HT-29 (cell line): ENCODE results near the gene SLC2A1. TPM values are rescaled to one million over a fixed set of nuclear protein-coding genes. Genes with fewer than 3 reads are reported as not detected.
A peak's percentile ranks its signal among the peaks of the same experiment; 100 is the strongest.

Experiments
- DNase-seq: peaks from one replicate; pipeline ENCODE4 v3.0.0-alpha.2; 2015; ENCODE audit warnings: low spot score
- total RNA-seq: library from RNA; depleted of rRNA; stranded (reverse); fragments of >200 nt; shearing (Covaris generic); gene quantifications from 2 replicates; pipeline ENCODE4 v1.2.3, GENCODE V29; 2014

SLC2A1 gene
- total RNA-seq, 1 experiment from 2014 or later, result 916 TPM

DNA sequence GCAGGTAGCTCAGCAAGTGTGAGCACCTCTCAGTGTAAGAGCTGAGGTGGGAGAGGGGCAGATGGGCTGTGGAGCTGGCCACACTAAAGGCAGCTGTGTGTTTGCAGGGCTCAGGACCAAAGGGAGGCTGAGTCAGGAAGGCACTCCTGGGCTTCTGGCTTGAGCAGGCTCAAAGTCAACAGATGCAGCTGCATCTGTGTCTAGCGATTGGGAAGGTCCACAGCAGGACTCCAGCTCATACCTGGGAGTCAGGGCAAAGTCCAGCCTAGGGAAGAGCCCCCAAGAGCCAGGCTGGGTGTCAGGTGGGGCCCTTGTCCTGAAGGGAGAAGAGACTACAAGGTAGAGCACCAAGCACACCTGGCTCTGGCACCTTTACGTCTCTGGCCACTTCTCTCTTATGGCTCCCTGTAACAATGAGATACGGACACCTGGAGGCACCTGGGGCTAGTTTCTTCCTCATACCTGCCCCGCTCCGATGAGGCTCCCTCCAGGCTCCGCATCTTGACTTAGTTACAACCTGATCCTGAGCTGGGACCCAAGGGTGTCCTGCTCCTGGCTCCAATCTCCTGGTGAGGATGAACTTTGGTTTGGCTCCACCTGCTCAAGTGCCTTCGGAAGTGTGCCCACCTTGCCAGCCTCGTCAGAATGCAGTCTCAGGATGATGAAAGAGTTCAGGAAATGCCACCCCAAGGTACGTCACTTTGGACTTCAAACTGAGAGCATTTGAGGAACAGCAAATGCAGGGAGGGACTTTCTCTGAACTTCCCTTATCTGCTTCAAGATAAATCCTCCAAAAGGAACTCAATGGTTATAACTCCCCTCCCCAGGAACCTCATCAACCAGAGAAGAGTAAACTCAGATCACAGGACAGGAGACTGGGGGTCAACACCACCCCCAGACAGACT is 21.5 kb upstream of the SLC2A1 start:
- DNase-seq, result peak; percentile 89

- DNase-seq, result no peak
Observed at GRCh38 chr1:42979036-42979430, 20.4 kb upstream of the SLC2A1 start.

DNA sequence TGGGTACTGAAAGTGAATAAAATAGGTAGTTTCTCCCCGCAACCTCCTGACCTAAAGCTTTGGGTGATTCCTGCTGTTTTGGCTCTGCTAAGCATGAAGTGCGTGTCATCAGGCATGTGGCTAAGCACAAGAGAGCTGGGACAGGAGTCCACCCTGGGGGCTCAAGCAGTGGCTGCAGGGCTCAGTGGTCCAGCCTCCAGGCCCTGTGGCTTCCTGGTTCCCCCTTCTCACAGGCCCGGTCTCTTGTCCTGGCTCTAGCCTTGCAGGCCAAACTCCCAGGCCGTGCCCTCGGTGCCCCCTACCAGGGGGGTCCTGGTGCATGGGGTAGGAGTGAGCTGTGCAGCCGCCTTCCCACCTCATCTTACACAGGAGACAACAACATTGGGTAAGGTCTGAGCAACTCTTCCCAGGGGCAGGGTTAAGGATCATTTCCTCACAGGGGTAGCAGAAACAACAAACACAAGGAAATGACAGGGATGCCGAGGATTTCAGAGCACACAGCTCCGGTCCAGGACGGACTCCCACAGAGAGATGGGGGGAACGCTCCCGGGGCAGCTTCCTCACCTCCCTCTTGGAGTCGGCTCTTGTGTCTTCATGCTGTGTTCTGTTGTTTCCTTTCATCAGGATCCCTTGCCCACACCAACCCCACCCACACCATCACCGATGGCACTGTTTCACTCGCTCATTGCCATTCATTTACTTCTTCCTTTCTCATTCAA is 19.8 kb upstream of the SLC2A1 start:
- no peak for DNase-seq

- no peak for DNase-seq
Observed at GRCh38 chr1:42977653-42978052, 19.0 kb upstream of the SLC2A1 start.

DNA sequence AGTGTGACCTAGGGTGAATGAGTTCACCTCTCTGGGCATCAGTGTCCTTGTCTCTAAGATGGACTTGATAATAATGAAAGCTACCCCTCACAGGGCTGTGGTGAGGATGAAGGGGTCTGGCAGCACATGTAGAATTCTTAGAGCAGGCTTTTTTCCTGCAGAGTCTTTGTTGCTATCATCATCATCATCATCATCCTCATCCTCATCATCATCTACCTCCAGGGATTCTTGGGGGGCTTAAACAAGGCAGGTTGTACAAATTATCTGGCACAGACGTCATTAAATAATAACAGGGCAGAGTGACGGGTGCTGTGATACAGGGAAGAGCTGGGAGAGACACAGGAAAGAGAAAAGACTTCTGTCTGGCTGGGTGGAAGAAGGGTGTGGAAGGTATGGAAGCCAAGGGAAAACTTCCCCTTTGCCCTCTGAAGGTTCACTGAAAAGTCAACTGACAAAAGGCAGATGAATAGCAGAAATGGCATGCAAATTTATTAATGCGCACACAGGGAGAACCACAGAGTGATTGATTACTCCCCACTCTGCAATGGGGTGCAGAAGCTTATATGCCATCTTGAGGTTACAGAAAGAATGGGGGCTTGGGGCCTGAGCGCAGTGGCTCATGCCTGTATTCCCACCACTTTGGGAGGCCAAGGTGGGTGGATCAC is 17.0 kb upstream of the SLC2A1 start:
- no peak for DNase-seq

DNA sequence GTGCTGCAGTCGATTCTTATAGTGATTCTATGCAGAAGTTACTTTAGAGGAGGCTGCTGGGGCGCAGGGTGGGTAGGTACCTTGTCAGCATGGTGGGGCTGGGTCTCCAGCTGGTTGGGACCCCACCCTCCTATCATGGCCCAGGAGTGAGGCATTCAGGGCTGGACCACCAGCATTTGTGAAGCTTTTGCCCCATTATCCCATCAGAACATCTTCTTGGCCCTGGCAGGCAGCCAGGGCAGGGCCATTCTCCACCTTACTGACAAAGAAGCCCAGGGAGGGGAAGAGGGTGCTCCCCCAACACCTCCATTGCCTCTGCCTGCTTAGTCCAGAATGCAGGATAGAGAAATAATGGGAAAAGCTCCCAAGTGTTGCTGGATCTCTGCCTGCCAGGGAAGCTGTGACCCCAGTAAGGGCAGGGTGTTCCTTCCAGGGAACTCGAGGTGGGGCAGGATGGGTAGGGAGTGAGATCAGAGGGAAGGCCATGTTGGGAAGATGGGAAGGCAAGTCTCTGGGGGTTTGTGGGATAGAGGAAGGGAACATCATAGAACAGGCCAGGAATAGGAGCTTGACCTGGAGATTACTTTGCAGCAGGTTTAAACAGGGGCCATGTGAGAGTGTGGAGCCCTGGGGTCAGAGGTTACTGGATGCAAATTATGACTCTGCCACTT is 16.2 kb upstream of the SLC2A1 start:
- DNase-seq, result no peak

DNA sequence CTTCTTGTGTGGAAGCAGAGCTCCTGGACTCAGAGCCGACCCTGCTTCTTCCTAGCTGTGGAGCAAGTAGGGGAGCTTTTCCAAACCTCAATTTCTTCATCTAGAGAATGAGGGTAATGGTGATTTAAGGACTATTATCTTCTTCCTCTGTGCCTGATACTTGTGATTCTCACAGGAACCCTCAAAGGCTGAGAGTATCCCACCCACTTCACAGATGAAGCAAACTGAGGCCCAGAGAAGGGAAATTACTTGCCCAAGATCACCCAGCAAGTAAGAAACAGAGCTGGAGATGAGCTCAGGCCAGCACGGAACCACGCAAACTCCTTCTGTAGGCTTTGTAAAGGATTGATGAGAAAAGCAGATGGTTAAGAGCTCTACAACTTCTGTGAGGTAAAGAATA is 15.1 kb upstream of the SLC2A1 start:
- DNase-seq, result no peak

DNA sequence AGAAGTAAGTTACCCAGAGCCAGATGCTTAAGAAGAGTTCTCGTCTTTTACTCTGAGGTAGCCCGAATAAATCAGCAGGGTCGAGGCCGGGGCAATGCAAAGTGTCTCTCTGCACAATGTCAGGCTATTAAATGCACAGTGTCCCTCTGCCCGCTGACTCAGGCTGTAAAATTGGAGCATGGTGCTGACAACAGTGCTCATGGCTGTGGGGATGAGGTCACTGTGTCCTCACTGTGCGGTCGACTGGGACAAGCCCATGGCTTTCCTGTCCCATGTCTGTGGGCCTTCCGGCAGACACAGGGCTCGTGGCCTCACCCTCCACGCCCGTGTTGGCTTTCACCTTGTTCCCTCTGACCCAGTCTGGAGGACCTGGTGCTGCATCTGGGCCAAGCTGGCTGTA is 14.6 kb upstream of the SLC2A1 start:
- DNase-seq, result peak; percentile 44

- peak; percentile 58 for DNase-seq
Observed at GRCh38 chr1:42971841-42972291, 13.2 kb upstream of the SLC2A1 start.

DNA sequence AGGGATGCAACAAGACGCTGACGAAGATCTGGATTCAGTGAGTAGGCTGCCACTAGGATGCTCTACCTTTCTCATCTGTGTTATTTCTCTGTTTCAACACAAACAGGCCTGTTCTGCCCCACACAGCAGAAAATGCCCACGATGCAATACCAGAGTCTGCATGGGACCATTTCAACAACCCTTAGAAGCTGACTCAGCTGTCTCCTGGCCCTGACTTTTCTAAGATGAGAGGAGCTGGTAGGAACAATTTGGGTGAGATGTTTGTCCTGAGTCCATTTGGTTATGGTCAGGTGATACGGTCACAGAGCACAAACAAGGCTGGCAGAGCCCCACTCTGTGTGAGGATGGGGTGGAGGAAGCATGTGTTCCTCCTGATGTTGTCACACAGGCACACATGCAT is 11.5 kb upstream of the SLC2A1 start:
- DNase-seq, result no peak

DNA sequence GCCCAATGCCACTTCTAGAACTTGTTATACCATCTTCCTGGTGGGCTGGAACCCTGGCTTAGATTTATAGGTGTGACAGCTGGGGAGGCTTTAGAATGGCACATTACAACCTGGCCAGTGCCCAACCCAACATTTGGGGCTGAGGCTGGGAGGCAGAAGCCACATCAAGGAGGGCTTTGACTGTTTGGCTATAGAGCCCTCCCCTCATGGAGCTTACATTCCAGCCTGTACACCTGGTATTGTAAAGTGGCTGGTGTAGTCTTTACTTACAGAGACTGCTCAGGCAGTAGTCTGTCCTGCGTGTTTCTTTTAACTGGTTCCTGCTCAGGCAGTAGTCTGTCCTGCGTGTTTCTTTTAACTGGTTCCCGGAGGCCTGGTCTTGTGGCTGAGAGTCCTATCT is 10.0 kb upstream of the SLC2A1 start:
- no peak for DNase-seq

GRCh38 chr1:42966688-42967612 is 8.3 kb upstream of the SLC2A1 start:
- DNase-seq, result peak; percentile 94

DNA sequence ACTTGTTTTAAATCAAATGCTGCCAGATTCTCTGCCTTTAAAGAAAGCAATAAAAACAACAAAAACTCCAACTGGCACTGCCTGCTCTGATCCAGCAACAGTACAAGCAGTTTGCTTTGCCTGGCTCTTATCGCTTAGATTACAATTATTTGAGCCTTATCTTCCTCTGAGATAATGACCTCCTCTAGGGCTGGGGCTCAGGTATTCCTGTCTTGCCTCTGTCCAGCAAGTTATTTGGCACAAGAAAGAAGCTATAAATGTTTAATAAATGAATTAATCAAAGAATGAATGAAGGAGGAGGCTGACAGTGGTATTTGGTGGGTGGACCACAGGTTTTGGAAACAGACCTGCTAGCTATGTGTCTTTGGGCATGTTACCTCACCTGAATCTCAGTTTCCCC is 6.7 kb upstream of the SLC2A1 start:
- no peak for DNase-seq

GRCh38 chr1:42964044-42964812 is 5.6 kb upstream of the SLC2A1 start:
- DNase-seq, result no peak

DNA sequence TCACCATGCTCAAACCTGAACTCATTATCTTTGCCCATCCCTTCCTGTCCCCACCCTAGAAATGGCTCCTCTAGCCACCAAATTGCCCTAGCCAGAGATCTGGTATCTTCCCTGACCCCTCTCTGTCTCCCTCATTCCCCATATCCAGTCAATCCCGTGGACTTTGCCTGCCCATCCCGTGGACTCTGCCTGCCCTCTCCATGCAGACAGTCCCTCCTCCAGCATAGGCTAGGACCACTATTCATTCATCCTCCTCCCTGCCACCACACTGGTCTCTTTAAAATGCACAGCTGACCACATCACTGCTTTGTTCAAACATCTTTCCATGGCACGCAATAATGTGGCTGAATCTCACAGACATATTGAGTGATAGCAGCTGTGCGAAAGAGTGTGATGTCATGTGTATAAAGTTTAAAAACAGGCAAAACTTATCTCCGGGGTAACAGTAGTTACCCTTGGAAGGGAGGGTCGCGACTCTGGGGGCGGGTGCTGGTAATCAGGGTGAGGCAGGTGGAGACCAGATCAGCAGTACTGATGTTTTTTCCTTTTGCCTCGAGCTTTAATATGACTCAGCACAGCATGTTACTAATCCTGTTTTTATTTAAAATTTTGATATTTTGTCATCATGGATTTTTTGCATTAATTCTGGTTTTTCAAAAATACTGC is 4.8 kb upstream of the SLC2A1 start:
- DNase-seq, result peak; percentile 59

- DNase-seq, result peak; percentile 89
Observed at GRCh38 chr1:42962641-42963377, 4.1 kb upstream of the SLC2A1 start.

GRCh38 chr1:42961312-42962091 is 2.8 kb upstream of the SLC2A1 start:
- peak; percentile 58 for DNase-seq
